ENCODE measurements around the gene UPF1.

DNA sequence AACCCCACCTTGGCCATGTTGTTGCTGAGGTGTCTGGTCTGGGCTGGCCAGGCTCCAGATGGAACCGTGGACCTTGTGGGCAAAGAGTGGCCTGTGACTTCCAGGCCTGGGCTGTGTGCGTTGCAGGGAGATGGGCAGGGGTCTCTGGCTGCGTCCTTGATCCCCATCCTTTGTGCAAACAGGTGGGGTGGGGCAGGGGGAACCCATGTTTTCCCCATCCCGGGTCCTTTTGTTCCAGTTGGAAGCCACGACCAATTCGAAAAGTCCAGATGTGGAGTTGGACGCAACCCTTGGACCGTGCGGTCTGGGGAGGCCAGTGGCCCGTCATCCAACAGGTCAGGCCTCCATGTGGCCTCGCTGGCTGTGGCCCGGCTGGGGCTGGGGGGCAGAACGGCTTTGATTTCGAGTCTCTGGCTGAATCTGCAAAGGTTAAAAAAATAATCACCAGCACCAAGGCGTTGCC lies 27.6 kb upstream of the UPF1 start:
- no peak for TF ChIP-seq HOXB13 (CRISPR knock-in tag; IDR thresholded peaks at IDR 0.05; ENCODE audit: low read depth)
- no peak for TF ChIP-seq NPAS2 (CRISPR knock-in tag; IDR thresholded peaks at IDR 0.05; ENCODE audit: borderline replicate concordance)

Data from A549 (cell line).